Measurements from ENCODE around the gene FBXO40.

- no peak for TF ChIP-seq CTCF (IDR thresholded peaks at IDR 0.05)
- no peak for TF ChIP-seq POLR2A (IDR thresholded peaks at IDR 0.05)
Measured at GRCh38 chr3:121601212-121601812, 8.1 kb downstream of the FBXO40 start.
